H1 (cell line): Measurements from ENCODE around the gene SH3YL1. TPM values are rescaled to one million over a fixed set of nuclear protein-coding genes. Genes with fewer than 3 reads are reported as not detected.

Experiments
- CTCF ChIA-PET: fragments of 300-600 bp; sonication (Branson Sonifier 250); formaldehyde crosslinking; loops from one replicate; lab custom pipeline; 2021; ENCODE audit not compliant: partially characterized antibody; lab: Charles Lee
- POLR2A ChIA-PET: fragments of 300-600 bp; sonication (Branson Sonifier 250); formaldehyde crosslinking; loops from one replicate; lab custom pipeline; 2021; ENCODE audit warnings: inconsistent platforms; ENCODE audit not compliant: partially characterized antibody; lab: Charles Lee
- DNase-seq, 2 experiments: peaks; one replicate each; pipeline versions ENCODE4 v3.0.0 to v3.0.0-alpha.2; 2010 to 2022; ENCODE audit warnings: low spot score in 2 of 2, low read depth in 1 of 2, mixed read lengths in 1 of 2
- FAIRE-seq: peaks from 2 replicates; lab custom pipeline; 2011; peaks lifted over from hg19 to GRCh38; lab: Jason Lieb, UNC
- H2AFZ ChIP-seq: 2 replicates; pipeline ENCODE4 v1.8.1; 2012; ENCODE audit warnings: low read length, inconsistent platforms
- H2AK5ac ChIP-seq: 2 replicates; pipeline ENCODE4 v1.6.1; 2013; ENCODE audit warnings: low read depth, low read length
- H2BK120ac ChIP-seq: replicated peaks from 2 replicates; pipeline ENCODE3; 2013; ENCODE audit warnings: low read depth, low read length, inconsistent platforms
- H2BK12ac ChIP-seq: 2 replicates; pipeline ENCODE4 v1.6.1; 2013; ENCODE audit warnings: low read depth, low read length
- H2BK15ac ChIP-seq: 2 replicates; pipeline ENCODE4 v1.6.1; 2013; ENCODE audit warnings: low read length
- H2BK20ac ChIP-seq: 2 replicates; pipeline ENCODE4 v1.6.1; 2013; ENCODE audit warnings: low read length
- H2BK5ac ChIP-seq: 2 replicates; pipeline ENCODE4 v1.6.1; 2013; ENCODE audit warnings: low read depth, low read length
- H3K14ac ChIP-seq: 2 replicates; pipeline ENCODE4 v1.6.1; 2013; ENCODE audit warnings: inconsistent platforms; ENCODE audit not compliant: insufficient read length
- H3K18ac ChIP-seq: 2 replicates; pipeline ENCODE4 v1.6.1; 2013; ENCODE audit warnings: low read length; ENCODE audit errors: extremely low read depth
- H3K23ac ChIP-seq: 2 replicates; pipeline ENCODE4 v1.6.1; 2013; ENCODE audit warnings: inconsistent platforms; ENCODE audit not compliant: insufficient read length
- H3K23me2 ChIP-seq: 2 replicates; pipeline ENCODE4 v1.6.1; 2013; ENCODE audit warnings: low read depth, low read length
- H3K27ac ChIP-seq: 2 replicates; pipeline ENCODE4 v1.6.1; 2011; ENCODE audit warnings: low read depth, low read length, inconsistent platforms
- H3K27me3 ChIP-seq, 4 experiments: replicated peaks in 1 of 4; 1 replicate in 1 of 4; 2 replicates in 3 of 4; pipeline versions ENCODE4 v1.6.1 to v1.8.1; 2011 to 2013; ENCODE audit warnings: low read length in 3 of 4, mild to moderate bottlenecking in 3 of 4, inconsistent platforms in 2 of 4, mixed read lengths in 2 of 4, moderate library complexity in 1 of 4; ENCODE audit not compliant: control insufficient read depth in 3 of 4, insufficient read depth in 3 of 4; ENCODE audit errors: extremely low read depth in 1 of 4
- H3K36me3 ChIP-seq, 4 experiments: 2 replicates each; pipeline versions ENCODE4 v1.6.1 to v1.8.1; 2011 to 2013; ENCODE audit warnings: mild to moderate bottlenecking in 4 of 4, low read length in 3 of 4, moderate library complexity in 2 of 4, control low read depth in 1 of 4, inconsistent platforms in 1 of 4; ENCODE audit not compliant: insufficient read depth in 4 of 4, control insufficient read depth in 2 of 4
- H3K4ac ChIP-seq: replicated peaks from 2 replicates; pipeline ENCODE3; 2013; ENCODE audit warnings: low read length, low read depth, mixed read lengths, inconsistent platforms; ENCODE audit not compliant: insufficient read length
- H3K4me1 ChIP-seq, 4 experiments: replicated peaks in 1 of 4; 1 replicate in 1 of 4; 2 replicates in 3 of 4; pipeline versions ENCODE4 v1.6.1 to v1.8.1; 2011 to 2013; ENCODE audit warnings: low read length in 3 of 4, inconsistent platforms in 2 of 4, mixed read lengths in 1 of 4; ENCODE audit not compliant: insufficient read depth in 4 of 4, control insufficient read depth in 3 of 4
- H3K4me2 ChIP-seq, 2 experiments: 2 replicates each; pipeline versions ENCODE4 v1.6.1 to v1.8.1; 2011 to 2013; ENCODE audit warnings: low read depth in 2 of 2, low read length in 2 of 2, control low read depth in 1 of 2, inconsistent platforms in 1 of 2, mild to moderate bottlenecking in 1 of 2; ENCODE audit not compliant: insufficient read depth in 1 of 2
- H3K4me3 ChIP-seq, 4 experiments: fragments of 200-600, 300-600 bp in 1 of 4; sonication (generic), shearing (Covaris generic), sonication (Bioruptor Twin) in 1 of 4; 2 replicates each; pipeline versions ENCODE4 v1.5.1 to v1.8.1; 2011 to 2016; ENCODE audit warnings: low read length in 4 of 4, low read depth in 3 of 4, control low read depth in 2 of 4, inconsistent platforms in 2 of 4, mild to moderate bottlenecking in 2 of 4, mixed read lengths in 1 of 4, moderate library complexity in 1 of 4; ENCODE audit not compliant: insufficient read depth in 2 of 4; ENCODE audit errors: extremely low read depth in 1 of 4
- H3K56ac ChIP-seq: replicated peaks from 2 replicates; pipeline ENCODE3; 2013; ENCODE audit warnings: low read depth, mild to moderate bottlenecking, mixed read lengths, low read length, inconsistent platforms; ENCODE audit not compliant: insufficient read length
- H3K79me1 ChIP-seq: 2 replicates; pipeline ENCODE4 v1.6.1; 2013; ENCODE audit warnings: low read depth, low read length, control low read depth
- H3K79me2 ChIP-seq, 2 experiments: 2 replicates each; pipeline versions ENCODE4 v1.6.1 to v1.8.1; 2012 to 2013; ENCODE audit warnings: low read length in 2 of 2, mild to moderate bottlenecking in 2 of 2, inconsistent platforms in 1 of 2; ENCODE audit not compliant: insufficient read depth in 2 of 2, control insufficient read depth in 1 of 2
- H3K9ac ChIP-seq, 4 experiments: replicated peaks in 1 of 4; 1 replicate in 1 of 4; 2 replicates in 3 of 4; pipeline versions ENCODE4 v1.6.1 to v1.8.1; 2011 to 2013; ENCODE audit warnings: low read depth in 3 of 4, low read length in 3 of 4, control low read depth in 2 of 4, mild to moderate bottlenecking in 2 of 4, moderate library complexity in 2 of 4, inconsistent platforms in 1 of 4; ENCODE audit errors: extremely low read depth in 1 of 4
- H3K9me3 ChIP-seq, 2 experiments: 2 replicates each; pipeline versions ENCODE4 v1.6.1 to v1.8.1; 2012 to 2013; ENCODE audit warnings: mild to moderate bottlenecking in 2 of 2, moderate library complexity in 2 of 2, control low read depth in 1 of 2, inconsistent platforms in 1 of 2, low read depth in 1 of 2, low read length in 1 of 2, mixed read lengths in 1 of 2; ENCODE audit not compliant: insufficient read depth in 2 of 2
- H4K20me1 ChIP-seq, 2 experiments: replicated peaks in 1 of 2; 2 replicates each; pipeline versions ENCODE3 to v1.8.1; 2011 to 2013; ENCODE audit warnings: inconsistent platforms in 2 of 2, low read length in 2 of 2, mild to moderate bottlenecking in 1 of 2; ENCODE audit not compliant: insufficient read depth in 2 of 2, control insufficient read depth in 1 of 2
- H4K5ac ChIP-seq: 2 replicates; pipeline ENCODE4 v1.6.1; 2013; ENCODE audit warnings: low read length, low read depth, mixed read lengths, inconsistent platforms; ENCODE audit not compliant: insufficient read length
- H4K8ac ChIP-seq: 2 replicates; pipeline ENCODE4 v1.8.0; 2013; ENCODE audit warnings: mild to moderate bottlenecking, moderate library complexity, low read length, inconsistent platforms; ENCODE audit not compliant: insufficient read depth; ENCODE audit errors: extremely low read depth
- H4K91ac ChIP-seq: replicated peaks from 2 replicates; pipeline ENCODE3; 2013; ENCODE audit warnings: low read length, mixed read lengths, inconsistent platforms; ENCODE audit not compliant: insufficient read length
- BRCA1 ChIP-seq: IDR thresholded peaks from 2 replicates; pipeline ENCODE4 v1.6.1; 2012; ENCODE audit warnings: low read depth, low read length, improper control_type of control experiment
- POLR2AphosphoS5 ChIP-seq: IDR thresholded peaks from 2 replicates; pipeline ENCODE4 v1.6.1; 2011; ENCODE audit warnings: low read depth, low read length
- WGBS, 2 experiments: shearing (Covaris generic) in 1 of 2; methylation state at CpG; one replicate each; pipeline versions ENCODE4 v1.1.6 to v1.1.7; 2013 to 2015; ENCODE audit warnings: low lambda C conversion rate in 2 of 2, mixed read lengths in 2 of 2, inconsistent platforms in 1 of 2, low coverage in 1 of 2, missing lambda C conversion rate in 1 of 2; ENCODE audit not compliant: insufficient replicate concordance in 2 of 2, insufficient coverage in 1 of 2, insufficient read length in 1 of 2; ENCODE audit errors: extremely low coverage in 1 of 2, missing lambda C conversion rate in 1 of 2; 5-methylcytosine and 5-hydroxymethylcytosine counted together
- polyA plus RNA-seq, 7 experiments: library from polyadenylated mRNA; depleted of rRNA in 3 of 7; stranded (reverse) in 5 of 7; unstranded in 2 of 7; fragments of >200 nt in 5 of 7; fragments of 200-250 nt in 2 of 7; gene quantifications; 1 replicate in 5 of 7; 2 replicates in 1 of 7; 4 replicates in 1 of 7; pipeline versions ENCODE4 v1.2.1 to v1.2.3, GENCODE V29; 2011 to 2013; ENCODE audit warnings: missing spikeins in 2 of 7, mixed read lengths in 2 of 7
- total RNA-seq: library from RNA; stranded (reverse); fragmentation: NEBNext Ultra II Directional; extraction: Animal tissue kit (Norgen Biotek cat#: 25700); gene quantifications from 2 replicates; pipeline ENCODE4 v1.2.1, GENCODE V29; 2021

The SH3YL1 gene
- total and polyA plus RNA-seq, 2 of the 8 experiments (the other 6 are each of a cell fraction or from before 2014, with no cell fraction given): 13.6 to 37.2 TPM

- no peak for DNase-seq
- Histone ChIP-seq H3K14ac (no peak overlapping the region), H2BK120ac (no peak overlapping the region), H3K79me2 (peaks cover 31 to 98% of the 10 kb centered on the region in 2 experiments), H4K8ac (no peak overlapping the region; the same call in 1 of the 2 replicates), H3K4ac (no peak overlapping the region), H3K9ac (no peak overlapping the region), H4K20me1 (peaks cover 30 to 38% of the 10 kb centered on the region in 2 experiments), H3K4me1 (no peaks in the 10 kb centered on the region), H3K27ac (no peak overlapping the region), H2BK20ac (no peak overlapping the region), H3K23me2 (no peaks in the 10 kb centered on the region; the same call in 1 of the 2 replicates), H2BK12ac (no peak overlapping the region), H3K9me3 (no peaks in the 10 kb centered on the region), H4K91ac (no peak overlapping the region), H2BK5ac (no peak overlapping the region), H3K4me3 (no peak overlapping the region), H4K5ac (no peak overlapping the region), H2AK5ac (no peak overlapping the region; the same call in 1 of the 2 replicates), H3K4me2 (no peak overlapping the region), H3K23ac (no peak overlapping the region), H3K18ac (no peak overlapping the region), H2BK15ac (no peak overlapping the region), H3K27me3 (no peaks in the 10 kb centered on the region), H3K79me1 (peaks cover 13% of the 10 kb centered on the region), H3K56ac (no peak overlapping the region), H3K36me3 (peaks cover 7 to 41% (median 14%) of the 10 kb centered on the region in 4 experiments; a peak in 7 of 8 replicates), H2AFZ (no peak overlapping the region)
- ChIA-PET POLR2A (interaction anchor here (0.7 to 1.7 kb wide), 4 partner anchors 10 to 247 kb away, joined by 3 to 5 read pairs (median 3); no protein-coding TSS in a partner anchor), CTCF (interaction anchor here (0.8 to 3.8 kb wide), 5 partner anchors 12 to 91 kb away, joined by 3 to 28 read pairs (median 4); no protein-coding TSS in a partner anchor)
- 92% methylated on average over 12 of the region's 12 CpGs; no CpG with 5 or more reads in 1 of the 2 experiments for WGBS, 2 experiments
- TF ChIP-seq POLR2AphosphoS5: no peak
- no peak for TF ChIP-seq BRCA1
- no peak for FAIRE-seq
Observed at GRCh38 chr2:271917-272316, 8.1 kb upstream of the SH3YL1 start.
